Fibroblast of mammary gland (primary cell): Measurements from ENCODE around the gene CEACAM16.

Experiments
- DNase-seq: peaks from one replicate; pipeline ENCODE4 v3.0.0-alpha.2; 2010; ENCODE audit warnings: low read depth
- H3K4me3 ChIP-seq: 2 replicates; pipeline ENCODE4 v1.5.1; 2011; ENCODE audit warnings: low read depth, mild to moderate bottlenecking, low read length, moderate library complexity; ENCODE audit not compliant: control insufficient read depth
- CTCF ChIP-seq: conservative IDR thresholded peaks from 2 replicates; pipeline ENCODE4 v1.5.1; 2011; ENCODE audit warnings: low read depth, low read length, inconsistent platforms; ENCODE audit not compliant: control insufficient read depth, insufficient read depth

Gene CEACAM16

DNA sequence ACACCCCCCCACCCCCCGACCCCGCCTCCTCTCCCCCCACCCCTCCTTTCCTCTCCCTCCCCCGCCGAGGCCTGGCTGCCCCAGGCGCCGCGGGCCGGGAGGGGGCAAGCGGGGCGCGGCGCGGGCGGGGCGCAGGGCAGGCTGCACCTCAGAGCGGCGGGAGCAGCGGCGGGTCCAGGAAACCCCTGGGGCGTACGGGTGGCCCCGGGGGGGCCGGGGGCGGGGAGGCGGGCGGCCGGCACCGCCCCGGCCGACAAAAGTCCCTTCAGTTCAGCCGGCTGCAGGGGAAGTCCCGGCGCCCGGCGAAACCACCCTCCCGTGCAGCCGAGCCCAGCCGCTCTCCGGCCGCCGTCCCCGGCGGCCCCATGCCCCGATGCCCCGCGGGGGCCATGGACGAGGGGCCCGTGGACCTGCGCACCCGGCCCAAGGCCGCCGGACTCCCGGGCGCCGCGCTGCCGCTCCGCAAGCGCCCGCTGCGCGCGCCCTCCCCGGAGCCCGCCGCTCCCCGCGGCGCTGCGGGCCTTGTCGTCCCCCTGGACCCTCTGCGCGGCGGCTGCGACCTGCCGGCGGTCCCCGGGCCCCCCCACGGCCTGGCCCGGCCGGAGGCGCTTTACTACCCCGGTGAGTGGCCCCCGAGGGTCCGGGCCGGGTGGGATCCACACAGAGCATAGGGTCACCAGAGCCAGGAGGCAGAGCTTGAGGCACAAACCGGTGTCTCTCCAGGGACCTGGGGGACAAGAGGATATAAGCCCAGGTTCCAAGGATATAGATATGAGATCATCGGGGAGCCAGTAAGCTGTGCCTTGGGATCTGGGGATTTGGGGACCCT, 49.7 kb downstream of the CEACAM16 start, which contains the start of gene BCL3:
Gene BCL3, plus strand, starts transcription at position 283 of the 829 bp plus-strand sequence. Its CDS starts 83 bp downstream, at position 366.
- no peak for TF ChIP-seq CTCF
- peak; percentile 64 for DNase-seq
- peak within 1 kb of the TSS; percentile 74 for H3K4me3 ChIP-seq

DNA sequence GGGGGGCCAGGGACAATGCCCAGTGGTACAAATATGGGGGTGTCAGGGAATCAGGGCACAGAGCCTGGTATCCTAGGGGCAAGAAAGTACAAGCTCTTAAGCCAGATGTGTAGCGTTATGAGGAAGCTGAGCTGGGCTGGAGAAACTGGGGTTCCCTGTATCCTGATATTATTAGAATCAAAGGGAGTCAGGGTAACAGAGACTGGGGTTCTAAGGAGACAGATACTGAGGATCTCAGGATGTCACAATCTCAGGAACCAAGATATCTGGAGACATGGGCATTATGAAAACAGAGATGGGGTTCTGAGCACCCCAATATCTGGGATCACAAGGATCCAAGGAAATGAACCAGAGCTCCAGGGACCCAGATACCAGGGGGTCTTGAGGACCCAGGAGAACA, 50.3 kb downstream of the CEACAM16 start:
- peak overlapping the region; percentile 74 for H3K4me3 ChIP-seq
- TF ChIP-seq CTCF: no peak
- DNase-seq: no peak

GRCh38 chr19:44749994-44750393, 51.0 kb downstream of the CEACAM16 start:
- no peak for DNase-seq
- H3K4me3 ChIP-seq: peak overlapping the region; percentile 74
- no peak for TF ChIP-seq CTCF

- no peak for TF ChIP-seq CTCF
- H3K4me3 ChIP-seq: no peak overlapping the region
- DNase-seq: no peak
Measured at GRCh38 chr19:44752123-44752815, 53.3 kb downstream of the CEACAM16 start.

DNA sequence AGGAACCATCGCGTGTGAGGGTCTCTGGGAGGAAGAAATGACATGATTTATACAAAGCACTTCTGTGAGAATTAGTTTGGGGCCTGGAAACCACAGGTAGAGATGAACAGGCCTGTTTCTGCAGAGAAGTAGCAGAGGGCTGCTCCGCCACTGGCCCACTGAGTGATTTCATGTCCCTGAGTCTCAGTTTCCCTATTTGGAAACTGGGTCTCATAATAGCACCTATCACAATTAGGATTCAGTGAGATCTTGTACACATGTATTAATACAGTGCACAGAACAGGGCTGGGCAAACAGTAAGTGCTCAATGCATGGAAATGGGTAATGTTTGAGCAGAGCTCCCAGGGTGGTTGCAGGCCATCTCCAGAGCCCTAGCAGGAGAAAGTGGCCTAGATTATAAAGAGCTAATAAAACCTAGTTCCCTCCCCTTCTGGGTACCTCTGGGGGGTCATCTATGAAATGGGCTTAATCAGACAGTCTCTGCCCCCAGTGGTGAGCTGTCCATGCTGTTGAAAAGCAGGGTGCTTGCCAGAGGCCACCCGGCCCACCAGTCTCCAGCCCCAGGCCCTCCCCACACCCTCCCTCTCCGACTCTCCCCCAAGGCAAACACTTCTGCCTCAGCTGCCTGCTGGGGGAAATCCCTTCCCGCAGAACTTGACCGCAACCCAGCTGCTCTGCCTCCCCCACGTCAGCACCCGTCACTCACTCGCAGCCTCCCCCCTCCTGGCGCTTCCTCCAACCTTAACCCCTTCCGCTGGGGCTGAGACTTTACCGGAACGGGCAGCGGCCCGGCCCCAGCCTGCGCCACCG, 54.1 kb downstream of the CEACAM16 start:
- TF ChIP-seq CTCF: no peak
- H3K4me3 ChIP-seq: no peak overlapping the region
- DNase-seq: peak; percentile 98

DNA sequence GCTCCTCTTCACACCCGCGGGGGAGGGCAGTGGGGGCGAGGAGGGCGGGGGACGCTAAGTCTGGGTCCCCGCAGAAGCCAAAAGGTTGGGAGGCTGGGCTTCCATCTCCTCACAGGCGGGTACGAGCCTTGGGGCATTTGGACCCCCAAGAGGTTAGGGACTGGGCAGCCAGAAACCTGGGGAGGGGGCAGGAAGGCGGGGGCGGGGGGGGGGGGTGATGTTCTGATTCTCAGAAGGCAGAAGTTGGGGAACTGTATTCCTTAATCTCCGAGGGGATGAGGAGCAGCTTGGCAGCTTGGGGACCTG, 54.6 kb downstream of the CEACAM16 start:
- TF ChIP-seq CTCF: no peak
- DNase-seq: no peak
- H3K4me3 ChIP-seq: peak overlapping the region; percentile 41
